ENCODE data around the gene MDM4. TPM values are rescaled to one million over a fixed set of nuclear protein-coding genes. Genes with fewer than 3 reads are reported as not detected.

Gene MDM4
- total RNA-seq, 1 donor from 2014 or later, result 41.1 TPM

GRCh38 chr1:204524986-204525385 is 8.8 kb downstream of the MDM4 start:
- DNase-seq (ENCODE audit: low read depth), result no peak
- H3K36me3 Mint-ChIP-seq (ENCODE audit: low read depth, unreplicated experiment), result peaks cover 22% of the 10 kb centered on the region
- H3K4me3 ChIP-seq (ENCODE audit: insufficient read depth, low read depth, low read length), result no peak overlapping the region
- peaks cover 6% of the 10 kb centered on the region for H3K9me3 ChIP-seq (ENCODE audit: insufficient read depth, low read depth, low read length)
- H3K27ac ChIP-seq (ENCODE audit: low read depth, low read length), result no peak overlapping the region
- H3K4me2 ChIP-seq (ENCODE audit: low read length), result no peak overlapping the region
- peaks cover 10% of the 10 kb centered on the region for H3K4me1 ChIP-seq (ENCODE audit: insufficient read depth, low read length)
- peaks cover 16% of the 10 kb centered on the region for H3K36me3 ChIP-seq (ENCODE audit: insufficient read depth, low read length)
- no peaks in the 10 kb centered on the region for H3K27me3 ChIP-seq (ENCODE audit: insufficient read depth, low read length)
- no peak overlapping the region for H3K27ac Mint-ChIP-seq (ENCODE audit: unreplicated experiment)
- H3K27me3 Mint-ChIP-seq (ENCODE audit: low read depth, unreplicated experiment), result no peaks in the 10 kb centered on the region
- H3K4me1 Mint-ChIP-seq (ENCODE audit: low read depth, unreplicated experiment), result peaks cover 18% of the 10 kb centered on the region
- no peak overlapping the region for H2AFZ ChIP-seq (ENCODE audit: low read depth, low read length)
- H3K9me3 Mint-ChIP-seq (ENCODE audit: unreplicated experiment), result peaks cover 14% of the 10 kb centered on the region
- H3K9ac ChIP-seq (ENCODE audit: low read length), result no peak overlapping the region
- no peak for FAIRE-seq
- no peak overlapping the region for H3K4me3 Mint-ChIP-seq (ENCODE audit: unreplicated experiment)
- no peak for TF ChIP-seq CTCF (IDR thresholded peaks at IDR 0.05; ENCODE audit: insufficient read depth, low read depth, low read length)
- no peak for TF ChIP-seq EZH2 (IDR thresholded peaks at IDR 0.05; ENCODE audit: insufficient read depth, low read length)
- peaks cover 46% of the 10 kb centered on the region for H3K79me2 ChIP-seq (ENCODE audit: insufficient read depth, low read length)
- peaks cover 60% of the 10 kb centered on the region for H4K20me1 ChIP-seq (ENCODE audit: insufficient read depth, low read length)

- Histone ChIP-seq H3K9ac (ENCODE audit: low read length) (no peak overlapping the region), H3K27ac (ENCODE audit: low read depth, low read length) (no peak overlapping the region), H4K20me1 (ENCODE audit: insufficient read depth, low read length) (peaks cover 53% of the 10 kb centered on the region), H3K36me3 (ENCODE audit: insufficient read depth, low read length) (peaks cover 38% of the 10 kb centered on the region), H3K4me3 (ENCODE audit: insufficient read depth, low read depth, low read length) (no peak overlapping the region), H3K4me1 (ENCODE audit: insufficient read depth, low read length) (no peaks in the 10 kb centered on the region), H3K27me3 (ENCODE audit: insufficient read depth, low read length) (no peaks in the 10 kb centered on the region), H3K4me2 (ENCODE audit: low read length) (no peak overlapping the region), H3K9me3 (ENCODE audit: insufficient read depth, low read depth, low read length) (peaks cover 6% of the 10 kb centered on the region), H2AFZ (ENCODE audit: low read depth, low read length) (no peak overlapping the region), H3K79me2 (ENCODE audit: insufficient read depth, low read length) (peaks cover 20% of the 10 kb centered on the region)
- no peaks in the 10 kb centered on the region for H3K27me3 Mint-ChIP-seq (ENCODE audit: low read depth, unreplicated experiment)
- no peak overlapping the region for H3K27ac Mint-ChIP-seq (ENCODE audit: unreplicated experiment)
- peaks cover 9% of the 10 kb centered on the region for H3K9me3 Mint-ChIP-seq (ENCODE audit: unreplicated experiment)
- FAIRE-seq (no peak), DNase-seq (ENCODE audit: low read depth) (no peak)
- TF ChIP-seq EZH2 (IDR thresholded peaks at IDR 0.05; ENCODE audit: insufficient read depth, low read length) (no peak), CTCF (IDR thresholded peaks at IDR 0.05; ENCODE audit: insufficient read depth, low read depth, low read length) (no peak)
- peaks cover 7% of the 10 kb centered on the region for H3K4me1 Mint-ChIP-seq (ENCODE audit: low read depth, unreplicated experiment)
- peaks cover 23% of the 10 kb centered on the region for H3K36me3 Mint-ChIP-seq (ENCODE audit: low read depth, unreplicated experiment)
- H3K4me3 Mint-ChIP-seq (ENCODE audit: unreplicated experiment), result no peak overlapping the region
Measured at GRCh38 chr1:204528241-204528640, 12.0 kb downstream of the MDM4 start.

GRCh38 chr1:204528677-204529076 is 12.5 kb downstream of the MDM4 start:
- Histone ChIP-seq H3K79me2 (ENCODE audit: insufficient read depth, low read length) (peaks cover 16% of the 10 kb centered on the region), H4K20me1 (ENCODE audit: insufficient read depth, low read length) (peaks cover 50% of the 10 kb centered on the region), H2AFZ (ENCODE audit: low read depth, low read length) (no peak overlapping the region), H3K4me1 (ENCODE audit: insufficient read depth, low read length) (no peaks in the 10 kb centered on the region), H3K27ac (ENCODE audit: low read depth, low read length) (no peak overlapping the region), H3K9me3 (ENCODE audit: insufficient read depth, low read depth, low read length) (peaks cover 2% of the 10 kb centered on the region), H3K27me3 (ENCODE audit: insufficient read depth, low read length) (no peaks in the 10 kb centered on the region), H3K9ac (ENCODE audit: low read length) (no peak overlapping the region), H3K4me2 (ENCODE audit: low read length) (no peak overlapping the region), H3K36me3 (ENCODE audit: insufficient read depth, low read length) (peaks cover 38% of the 10 kb centered on the region), H3K4me3 (ENCODE audit: insufficient read depth, low read depth, low read length) (no peak overlapping the region)
- Mint-ChIP-seq H3K27ac (ENCODE audit: unreplicated experiment) (no peak overlapping the region), H3K4me1 (ENCODE audit: low read depth, unreplicated experiment) (peaks cover 7% of the 10 kb centered on the region), H3K36me3 (ENCODE audit: low read depth, unreplicated experiment) (peaks cover 21% of the 10 kb centered on the region), H3K4me3 (ENCODE audit: unreplicated experiment) (no peak overlapping the region), H3K27me3 (ENCODE audit: low read depth, unreplicated experiment) (no peaks in the 10 kb centered on the region), H3K9me3 (ENCODE audit: unreplicated experiment) (peaks cover 6% of the 10 kb centered on the region)
- no peak for TF ChIP-seq CTCF (IDR thresholded peaks at IDR 0.05; ENCODE audit: insufficient read depth, low read depth, low read length)
- no peak for TF ChIP-seq EZH2 (IDR thresholded peaks at IDR 0.05; ENCODE audit: insufficient read depth, low read length)
- DNase-seq (ENCODE audit: low read depth) (no peak), FAIRE-seq (no peak)
